Stimulated activated CD8-positive, alpha-beta memory T cell treated with anti-CD3 and anti-CD28 coated beads, Interleukin-7, amount 100 ng/mL, for 1 hour (primary cell): Measurements from ENCODE around the gene MARF1.
"Not testable (repeated sequence)": the region's sequence is repeated elsewhere in the genome, so short reads cannot be mapped to it uniquely, and the experiment has no call there.

Experiments
- DNase-seq, 2 donors: peaks; one replicate each; pipeline ENCODE4 v3.0.0-alpha.2; 2020; ENCODE audit warnings: low read depth in 2 of 2

Gene MARF1

GRCh38 chr16:15631730-15632409 lies 11.1 kb downstream of the MARF1 start:
- no peak for DNase-seq

GRCh38 chr16:15621889-15622288 lies 21.1 kb downstream of the MARF1 start:
- no peak for DNase-seq

- DNase-seq = no peak
Measured at GRCh38 chr16:15621456-15621855, 21.5 kb downstream of the MARF1 start.

- DNase-seq = no peak
Measured at GRCh38 chr16:15620611-15621195, 22.3 kb downstream of the MARF1 start.

GRCh38 chr16:15618392-15618791 lies 24.6 kb downstream of the MARF1 start:
- no peak for DNase-seq

- DNase-seq = no peak
Measured at GRCh38 chr16:15617901-15618300, 25.1 kb downstream of the MARF1 start.

- DNase-seq = no peak
Measured at GRCh38 chr16:15616475-15617165, 26.3 kb downstream of the MARF1 start.

- no peak for DNase-seq
Measured at GRCh38 chr16:15616012-15616411, 26.9 kb downstream of the MARF1 start.

GRCh38 chr16:15613676-15614075 lies 29.3 kb downstream of the MARF1 start:
- DNase-seq = no peak

- DNase-seq = no peak
Measured at GRCh38 chr16:15611610-15612009, 31.3 kb downstream of the MARF1 start.

- no peak for DNase-seq
Measured at GRCh38 chr16:15610369-15610871, 32.5 kb downstream of the MARF1 start.

- no peak for DNase-seq
Measured at GRCh38 chr16:15609286-15609649, 33.7 kb downstream of the MARF1 start.

- DNase-seq = no peak
Measured at GRCh38 chr16:15608398-15609285, 34.3 kb downstream of the MARF1 start.

- no peak for DNase-seq
Measured at GRCh38 chr16:15607700-15608396, 35.1 kb downstream of the MARF1 start.

GRCh38 chr16:15607221-15607699 lies 35.7 kb downstream of the MARF1 start:
- not testable (repeated sequence) for DNase-seq

GRCh38 chr16:15606518-15607220 lies 36.3 kb downstream of the MARF1 start:
- DNase-seq = no peak

- no peak for DNase-seq
Measured at GRCh38 chr16:15605839-15606517, 37.0 kb downstream of the MARF1 start.

GRCh38 chr16:15604460-15605440 lies 38.2 kb downstream of the MARF1 start:
- DNase-seq = no peak
